Endothelial cell of umbilical vein (primary cell): ENCODE measurements around the gene CCL17. TPM values are rescaled to one million over a fixed set of nuclear protein-coding genes. Genes with fewer than 3 reads are reported as not detected.

Experiments
- BruUV-seq: library from RNA; stranded (reverse); fragments of 400-500 nt; replicated peaks from 2 replicates; lab custom pipeline; 2021; lab: Mats Ljungman, UMichigan
- CTCF ChIA-PET: fragments of 300-600, 350-600 bp; sonication (Branson Sonifier 250); formaldehyde crosslinking; loops from one replicate; lab custom pipeline; 2021; ENCODE audit warnings: antibody characterized with exemption, inconsistent platforms; lab: Charles Lee
- POLR2A ChIA-PET: fragments of 300-600, 350-600 bp; sonication (Branson Sonifier 250); formaldehyde crosslinking; loops from one replicate; lab custom pipeline; 2021; ENCODE audit warnings: antibody characterized with exemption, inconsistent platforms; lab: Charles Lee
- DNase-seq: peaks from one replicate; pipeline ENCODE4 v3.0.0-alpha.2; 2011; ENCODE audit warnings: low read depth, low spot score
- FAIRE-seq: peaks from 2 replicates; lab custom pipeline; 2011; peaks lifted over from hg19 to GRCh38; lab: Jason Lieb, UNC
- H2AFZ ChIP-seq: 2 replicates; pipeline ENCODE4 v1.6.0; 2012; ENCODE audit warnings: low read depth, low read length, control low read depth, inconsistent platforms
- H3K27ac ChIP-seq: 2 replicates; pipeline ENCODE4 v1.5.1; 2011; ENCODE audit warnings: low read depth, mild to moderate bottlenecking, control low read depth, low read length, moderate library complexity; ENCODE audit not compliant: insufficient read depth
- H3K27me3 ChIP-seq, 2 experiments: 2 replicates each; pipeline versions ENCODE4 v1.6.0 to v1.6.1; 2011; ENCODE audit warnings: low read length in 2 of 2, mixed read lengths in 1 of 2; ENCODE audit not compliant: control insufficient read depth in 2 of 2, insufficient read depth in 2 of 2
- H3K36me3 ChIP-seq, 2 experiments: 2 replicates in 1 of 2; 3 replicates in 1 of 2; pipeline ENCODE4 v1.5.1; 2011; ENCODE audit warnings: low read length in 2 of 2, mild to moderate bottlenecking in 1 of 2, moderate library complexity in 1 of 2; ENCODE audit not compliant: control insufficient read depth in 2 of 2, insufficient read depth in 2 of 2; ENCODE audit errors: extremely low read depth in 1 of 2
- H3K4me1 ChIP-seq: 3 replicates; pipeline ENCODE4 v1.5.1; 2011; ENCODE audit warnings: mild to moderate bottlenecking, low read length; ENCODE audit not compliant: control insufficient read depth, insufficient read depth; ENCODE audit errors: extremely low read depth
- H3K4me2 ChIP-seq: 2 replicates; pipeline ENCODE4 v1.6.1; 2011; ENCODE audit warnings: low read length, control low read depth, mixed read lengths; ENCODE audit not compliant: insufficient read depth
- H3K4me3 ChIP-seq, 3 experiments: fragments of 200-600 bp in 1 of 3; sonication (generic), shearing (Covaris generic) in 1 of 3; replicated peaks in 1 of 3; 2 replicates each; pipeline ENCODE4 v1.5.1; 2011 to 2016; ENCODE audit warnings: control low read depth in 3 of 3, low read length in 3 of 3, mild to moderate bottlenecking in 2 of 3, inconsistent platforms in 1 of 3, low read depth in 1 of 3, moderate library complexity in 1 of 3; ENCODE audit not compliant: insufficient read depth in 1 of 3
- H3K79me2 ChIP-seq: 2 replicates; pipeline ENCODE4 v1.6.0; 2012; ENCODE audit warnings: low read length, inconsistent platforms; ENCODE audit not compliant: control insufficient read depth, insufficient read depth
- H3K9ac ChIP-seq: replicated peaks from 2 replicates; pipeline ENCODE3; 2011; ENCODE audit warnings: low read length, control low read depth; ENCODE audit not compliant: insufficient read depth; ENCODE audit errors: extremely low read depth
- H3K9me1 ChIP-seq: replicated peaks from 3 replicates; pipeline ENCODE4 v1.6.0; 2011; ENCODE audit warnings: mild to moderate bottlenecking, low read length; ENCODE audit not compliant: control insufficient read depth, insufficient read depth; ENCODE audit errors: extremely low read depth
- H3K9me3 ChIP-seq: replicated peaks from 2 replicates; pipeline ENCODE4 v1.5.1; 2012; ENCODE audit warnings: low read length, inconsistent platforms; ENCODE audit not compliant: control insufficient read depth, insufficient read depth
- H4K20me1 ChIP-seq: replicated peaks from 2 replicates; pipeline ENCODE3; 2011; ENCODE audit warnings: mild to moderate bottlenecking, low read length; ENCODE audit not compliant: control insufficient read depth, insufficient read depth; ENCODE audit errors: extremely low read depth
- EZH2 ChIP-seq: IDR thresholded peaks from 2 replicates; pipeline ENCODE4 v1.6.1; 2012; ENCODE audit warnings: borderline replicate concordance, low read depth, mild to moderate bottlenecking, moderate library complexity, low read length, inconsistent platforms; ENCODE audit not compliant: severe bottlenecking
- FOS ChIP-seq: IDR thresholded peaks from 2 replicates; pipeline ENCODE4 v1.6.1; 2011; ENCODE audit warnings: mild to moderate bottlenecking, low read length, moderate library complexity, borderline replicate concordance; ENCODE audit not compliant: insufficient read depth
- GATA2 ChIP-seq: IDR thresholded peaks from 2 replicates; pipeline ENCODE4 v1.7.0; 2011; ENCODE audit warnings: low read depth, mild to moderate bottlenecking, moderate library complexity, mixed read lengths, low read length; ENCODE audit not compliant: insufficient read length, insufficient read depth
- JUN ChIP-seq: IDR thresholded peaks from 2 replicates; pipeline ENCODE4 v1.6.1; 2011; ENCODE audit warnings: borderline replicate concordance, low read depth; ENCODE audit not compliant: insufficient read length, insufficient read depth
- MAX ChIP-seq: IDR thresholded peaks from 2 replicates; pipeline ENCODE4 v1.6.1; 2011; ENCODE audit not compliant: insufficient read depth, insufficient read length
- MYC ChIP-seq: IDR thresholded peaks from one replicate; pipeline ENCODE4 v1.6.1; 2011; ENCODE audit warnings: mild to moderate bottlenecking, low read depth, low read length
- POLR2A ChIP-seq: IDR thresholded peaks from 2 replicates; pipeline ENCODE4 v1.6.1; 2012; ENCODE audit warnings: low read depth, mild to moderate bottlenecking, control low read depth, low read length
- POLR2AphosphoS5 ChIP-seq: IDR thresholded peaks from 2 replicates; pipeline ENCODE4 v1.6.1; 2012; ENCODE audit warnings: low read depth, mild to moderate bottlenecking, control low read depth, low read length, moderate library complexity; ENCODE audit not compliant: insufficient read depth
- dilution Hi-C: fragments of 300-500 bp; cut with MboI; formaldehyde crosslinking; loops from one replicate; pipeline ENCODE4 v1.15.0; 2019; ENCODE audit warnings: low sequenced_read_pairs; ENCODE audit not compliant: extremely low pct_ligation_motif_present
- intact Hi-C: fragments of 100-400 bp; cut with micrococcal nuclease; formaldehyde crosslinking; loops from one replicate; pipeline ENCODE4 v1.10.0; 2022
- polyA plus RNA-seq, 4 experiments: library from polyadenylated mRNA; depleted of rRNA in 3 of 4; stranded (reverse) in 3 of 4; unstranded in 1 of 4; fragments of >200 nt; gene quantifications; 2 replicates each; pipeline versions ENCODE4 v1.2.1 to v1.2.3, GENCODE V29; 2011 to 2012; ENCODE audit warnings: missing spikeins in 1 of 4
- total RNA-seq: library from RNA; stranded (reverse); gene quantifications from 2 replicates; pipeline ENCODE4 v1.2.3, GENCODE V29; 2021
- TF ChIP-seq, protein P1 (sequence below), 2 donors: IDR thresholded peaks; 1 replicate in 1 of 2; 2 replicates in 1 of 2; pipeline ENCODE4 v1.5.1; 2011; ENCODE audit warnings: low read length in 2 of 2, mild to moderate bottlenecking in 2 of 2, moderate library complexity in 2 of 2, control low read depth in 1 of 2, inconsistent platforms in 1 of 2, low read depth in 1 of 2; ENCODE audit not compliant: insufficient read depth in 1 of 2; ENCODE audit errors: extremely low read depth in 1 of 2

Gene CCL17
- total and polyA plus RNA-seq, 2 donors (not counting 3 experiments of a cell fraction or from before 2014, with no cell fraction given), result not detected

DNA sequence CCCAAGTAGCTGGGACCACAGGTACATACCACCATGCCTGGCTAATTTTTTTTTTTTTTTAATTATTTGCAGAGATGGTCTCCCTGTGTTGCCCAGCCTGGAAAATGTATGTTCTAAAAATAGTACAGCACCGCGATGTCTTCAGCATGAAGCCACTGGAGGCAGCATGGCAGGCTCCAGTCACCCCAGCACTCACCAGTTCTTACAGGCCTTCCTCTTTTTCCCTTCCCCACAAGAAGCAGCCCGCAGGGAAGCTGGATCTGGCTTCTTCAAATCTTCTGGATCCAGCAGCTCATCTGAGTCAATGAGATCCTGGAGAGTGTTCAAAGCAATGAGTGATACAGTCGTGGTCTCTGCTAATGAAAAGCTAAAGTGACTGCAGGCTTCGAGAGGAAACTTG, 26.4 kb downstream of the CCL17 start:
- no peaks in the 10 kb centered on the region for H3K27me3 ChIP-seq
- no peak for TF ChIP-seq MAX
- TF ChIP-seq JUN, result no peak
- no peak for TF ChIP-seq POLR2A
- TF ChIP-seq, protein P1, sequence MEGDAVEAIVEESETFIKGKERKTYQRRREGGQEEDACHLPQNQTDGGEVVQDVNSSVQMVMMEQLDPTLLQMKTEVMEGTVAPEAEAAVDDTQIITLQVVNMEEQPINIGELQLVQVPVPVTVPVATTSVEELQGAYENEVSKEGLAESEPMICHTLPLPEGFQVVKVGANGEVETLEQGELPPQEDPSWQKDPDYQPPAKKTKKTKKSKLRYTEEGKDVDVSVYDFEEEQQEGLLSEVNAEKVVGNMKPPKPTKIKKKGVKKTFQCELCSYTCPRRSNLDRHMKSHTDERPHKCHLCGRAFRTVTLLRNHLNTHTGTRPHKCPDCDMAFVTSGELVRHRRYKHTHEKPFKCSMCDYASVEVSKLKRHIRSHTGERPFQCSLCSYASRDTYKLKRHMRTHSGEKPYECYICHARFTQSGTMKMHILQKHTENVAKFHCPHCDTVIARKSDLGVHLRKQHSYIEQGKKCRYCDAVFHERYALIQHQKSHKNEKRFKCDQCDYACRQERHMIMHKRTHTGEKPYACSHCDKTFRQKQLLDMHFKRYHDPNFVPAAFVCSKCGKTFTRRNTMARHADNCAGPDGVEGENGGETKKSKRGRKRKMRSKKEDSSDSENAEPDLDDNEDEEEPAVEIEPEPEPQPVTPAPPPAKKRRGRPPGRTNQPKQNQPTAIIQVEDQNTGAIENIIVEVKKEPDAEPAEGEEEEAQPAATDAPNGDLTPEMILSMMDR (IDR thresholded peaks at IDR 0.05; ENCODE audit: extremely low read depth in 1 of 2, insufficient read depth in 1 of 2, low read depth in 1 of 2, low read length in 2 of 2), result no peak
- TF ChIP-seq MYC, result no peak
- TF ChIP-seq POLR2AphosphoS5, result no peak
- no peak for TF ChIP-seq FOS
- no peak for TF ChIP-seq GATA2
- no peak for TF ChIP-seq EZH2
- dilution Hi-C loops, result no loop called here
- no peaks in the 10 kb centered on the region for H3K9me1 ChIP-seq
- H3K4me1 ChIP-seq, result no peaks in the 10 kb centered on the region
- ChIA-PET POLR2A (no interaction called here), CTCF (interaction anchor here (1.3 to 2.5 kb wide), 2 partner anchors 14 to 89 kb away, joined by 3 to 7 read pairs; no protein-coding TSS in a partner anchor)
- H3K4me3 ChIP-seq, result no peak overlapping the region
- no peaks in the 10 kb centered on the region for H4K20me1 ChIP-seq
- DNase-seq, result no peak
- intact Hi-C loops, result no loop called here
- peaks cover 21 to 48% of the 10 kb centered on the region in 2 experiments for H3K36me3 ChIP-seq
- FAIRE-seq, result no peak
- no TSS peak for BruUV-seq
- no peak overlapping the region for H2AFZ ChIP-seq
- no peak overlapping the region for H3K4me2 ChIP-seq
- no peak overlapping the region for H3K27ac ChIP-seq
- no peaks in the 10 kb centered on the region for H3K79me2 ChIP-seq
- no peaks in the 10 kb centered on the region for H3K9me3 ChIP-seq
- H3K9ac ChIP-seq, result no peak overlapping the region
